HepG2 (cell line): ENCODE results near the gene MKRN1. TPM values are rescaled to one million over a fixed set of nuclear protein-coding genes. Genes with fewer than 3 reads are reported as not detected.

Experiments
- ARNT ChIP-seq: fragments of 450-650 bp; IDR thresholded peaks from 2 replicates; pipeline ENCODE4 v1.6.1; 2017
- DDIT3 ChIP-seq: sonication (generic); formaldehyde crosslinking; IDR thresholded peaks from 2 replicates; pipeline ENCODE4 v1.4.0; 2020; ENCODE audit warnings: mild to moderate bottlenecking, missing genetic modification reagents
- EEA1 ChIP-seq: sonication (generic); formaldehyde crosslinking; IDR thresholded peaks from 2 replicates; pipeline ENCODE4 v1.5.1; 2020; ENCODE audit warnings: mild to moderate bottlenecking, missing genetic modification reagents, borderline replicate concordance
- FOXA3 ChIP-seq: IDR thresholded peaks from 2 replicates; pipeline ENCODE4 v1.6.1; 2016; ENCODE audit warnings: missing genetic modification reagents, missing compliant biosample characterization
- GTF3A ChIP-seq: sonication (generic); formaldehyde crosslinking; conservative IDR thresholded peaks from 2 replicates; pipeline ENCODE4 v1.4.0; 2020; ENCODE audit warnings: mild to moderate bottlenecking, missing genetic modification reagents
- HNRNPUL1 ChIP-seq: fragments of 200-400 bp; formaldehyde crosslinking; IDR thresholded peaks from 2 replicates; pipeline ENCODE4 v1.6.1; 2017; ENCODE audit warnings: low read depth, mild to moderate bottlenecking, low read length, moderate library complexity
- KAT2B ChIP-seq: fragments of 150-350 bp; IDR thresholded peaks from 2 replicates; pipeline ENCODE4 v1.6.1; 2014; ENCODE audit warnings: low read depth, low read length, borderline replicate concordance
- MTA3 ChIP-seq: sonication (generic); formaldehyde crosslinking; IDR thresholded peaks from 2 replicates; pipeline ENCODE4 v1.4.0; 2020; ENCODE audit warnings: missing genetic modification reagents
- NCOR1 ChIP-seq: fragments of 200-600 bp; sonication (generic); IDR thresholded peaks from 2 replicates; pipeline ENCODE4 v1.7.0; 2017; ENCODE audit warnings: antibody characterized with exemption, low read length, borderline replicate concordance
- PAWR ChIP-seq: sonication (generic); formaldehyde crosslinking; IDR thresholded peaks from 2 replicates; pipeline ENCODE4 v1.4.0; 2020; ENCODE audit warnings: missing genetic modification reagents, mild to moderate bottlenecking, borderline replicate concordance
- RARG ChIP-seq: sonication (generic); formaldehyde crosslinking; IDR thresholded peaks from 2 replicates; pipeline ENCODE4 v1.4.0; 2020; ENCODE audit warnings: low read depth, mild to moderate bottlenecking, missing genetic modification reagents
- RCOR2 ChIP-seq: IDR thresholded peaks from 2 replicates; pipeline ENCODE4 v1.6.1; 2016; ENCODE audit warnings: missing biosample characterization, missing genetic modification reagents
- RFX5 ChIP-seq: IDR thresholded peaks from 2 replicates; pipeline ENCODE4 v1.6.1; 2011; ENCODE audit warnings: low read depth, low read length, improper control_type of control experiment
- SAP130 ChIP-seq: IDR thresholded peaks from 2 replicates; pipeline ENCODE4 v1.6.1; 2016; ENCODE audit warnings: low read depth
- SETDB1 ChIP-seq: sonication (generic); formaldehyde crosslinking; IDR thresholded peaks from 2 replicates; pipeline ENCODE4 v1.5.1; 2020; ENCODE audit warnings: missing genetic modification reagents, mild to moderate bottlenecking, borderline replicate concordance
- SOX13 ChIP-seq, 3 experiments: fragments of 450-650 bp in 1 of 3; sonication (generic) in 1 of 3; formaldehyde crosslinking in 1 of 3; IDR thresholded peaks in 2 of 3; conservative IDR thresholded peaks in 1 of 3; 2 replicates each; pipeline versions ENCODE4 v1.5.0 to v1.6.1; 2016 to 2020; ENCODE audit warnings: antibody characterized with exemption in 1 of 3, mild to moderate bottlenecking in 1 of 3, missing compliant biosample characterization in 1 of 3, missing genetic modification reagents in 1 of 3, moderate library complexity in 1 of 3
- SP5 ChIP-seq: IDR thresholded peaks from 2 replicates; pipeline ENCODE4 v1.6.1; 2016; ENCODE audit warnings: low read depth, borderline replicate concordance
- ZFP37 ChIP-seq: sonication (generic); formaldehyde crosslinking; IDR thresholded peaks from 2 replicates; pipeline ENCODE4 v1.4.0; 2020; ENCODE audit warnings: missing genetic modification reagents, borderline replicate concordance
- ZKSCAN5 ChIP-seq: sonication (generic); formaldehyde crosslinking; IDR thresholded peaks from 2 replicates; pipeline ENCODE4 v1.5.1; 2020; ENCODE audit warnings: mild to moderate bottlenecking, missing genetic modification reagents
- ZNF232 ChIP-seq: sonication (generic); formaldehyde crosslinking; IDR thresholded peaks from 2 replicates; pipeline ENCODE4 v1.4.0; 2020; ENCODE audit warnings: missing genetic modification reagents, borderline replicate concordance
- ZNF296 ChIP-seq: sonication (generic); formaldehyde crosslinking; conservative IDR thresholded peaks from 2 replicates; pipeline ENCODE4 v1.5.0; 2020; ENCODE audit warnings: mild to moderate bottlenecking, missing genetic modification reagents
- ZNF33B ChIP-seq: sonication (generic); formaldehyde crosslinking; IDR thresholded peaks from 2 replicates; pipeline ENCODE4 v1.5.1; 2020; ENCODE audit warnings: mild to moderate bottlenecking, missing genetic modification reagents
- ZNF350 ChIP-seq: sonication (generic); formaldehyde crosslinking; IDR thresholded peaks from 2 replicates; pipeline ENCODE4 v1.4.0; 2020; ENCODE audit warnings: mild to moderate bottlenecking, low read depth, missing genetic modification reagents, borderline replicate concordance
- ZNF501 ChIP-seq: sonication (generic); formaldehyde crosslinking; IDR thresholded peaks from 2 replicates; pipeline ENCODE4 v1.5.1; 2020; ENCODE audit warnings: mild to moderate bottlenecking, moderate library complexity, missing genetic modification reagents
- polyA plus RNA-seq, 8 experiments: library from polyadenylated mRNA; depleted of rRNA in 3 of 8; stranded (reverse) in 7 of 8; unstranded in 1 of 8; fragments of >200 nt; fragmentation: Illumina TruSeq in 4 of 8; extraction: Trizol in 4 of 8; gene quantifications; 2 replicates each; pipeline versions ENCODE4 v1.2.1 to v1.2.3, GENCODE V29; 2011 to 2016; ENCODE audit warnings: low read depth in 4 of 8, missing spikeins in 1 of 8, mixed read lengths in 1 of 8; ENCODE audit not compliant: insufficient read depth in 1 of 8
- total RNA-seq, 5 experiments: library from RNA; depleted of rRNA; stranded (reverse); fragments of >200 nt; fragmentation: Illumina TruSeq; extraction: Trizol; gene quantifications; 2 replicates each; pipeline ENCODE4 v1.2.3, GENCODE V29; 2016; ENCODE audit warnings: low read depth in 1 of 5
- TF ChIP-seq, protein P1 (sequence below): sonication (generic); formaldehyde crosslinking; conservative IDR thresholded peaks from 2 replicates; pipeline ENCODE4 v1.4.0; 2020; ENCODE audit warnings: missing genetic modification reagents
- TF ChIP-seq, protein P2 (sequence below): sonication (generic); formaldehyde crosslinking; IDR thresholded peaks from 2 replicates; pipeline ENCODE4 v1.9.0; 2021; ENCODE audit warnings: missing genetic modification reagents, borderline replicate concordance
- TF ChIP-seq, protein P3 (sequence below): sonication (generic); formaldehyde crosslinking; conservative IDR thresholded peaks from 2 replicates; pipeline ENCODE4 v1.8.1; 2023; ENCODE audit warnings: missing genetic modification reagents

Gene MKRN1
- total and polyA plus RNA-seq, 2 of the 13 experiments (the other 11 are each of a cell fraction or from before 2014, with no cell fraction given) = 28.5 to 32.8 TPM

GRCh38 chr7:140479062-140479738 is at the start of gene MKRN1 (continued):
- no peak for TF ChIP-seq DDIT3 (CRISPR knock-in tag)
- no peak for TF ChIP-seq SETDB1 (CRISPR knock-in tag)
- TF ChIP-seq HNRNPUL1 = no peak
- no peak for TF ChIP-seq SOX13 (IDR thresholded peaks at IDR 0.05)
- no peak for TF ChIP-seq SOX13 (CRISPR knock-in tag; conservative IDR thresholded peaks at IDR 0.05 in 1 of 2, IDR thresholded peaks at IDR 0.05 in 1 of 2)
- TF ChIP-seq EEA1 (CRISPR knock-in tag) = no peak
- TF ChIP-seq, protein P1, sequence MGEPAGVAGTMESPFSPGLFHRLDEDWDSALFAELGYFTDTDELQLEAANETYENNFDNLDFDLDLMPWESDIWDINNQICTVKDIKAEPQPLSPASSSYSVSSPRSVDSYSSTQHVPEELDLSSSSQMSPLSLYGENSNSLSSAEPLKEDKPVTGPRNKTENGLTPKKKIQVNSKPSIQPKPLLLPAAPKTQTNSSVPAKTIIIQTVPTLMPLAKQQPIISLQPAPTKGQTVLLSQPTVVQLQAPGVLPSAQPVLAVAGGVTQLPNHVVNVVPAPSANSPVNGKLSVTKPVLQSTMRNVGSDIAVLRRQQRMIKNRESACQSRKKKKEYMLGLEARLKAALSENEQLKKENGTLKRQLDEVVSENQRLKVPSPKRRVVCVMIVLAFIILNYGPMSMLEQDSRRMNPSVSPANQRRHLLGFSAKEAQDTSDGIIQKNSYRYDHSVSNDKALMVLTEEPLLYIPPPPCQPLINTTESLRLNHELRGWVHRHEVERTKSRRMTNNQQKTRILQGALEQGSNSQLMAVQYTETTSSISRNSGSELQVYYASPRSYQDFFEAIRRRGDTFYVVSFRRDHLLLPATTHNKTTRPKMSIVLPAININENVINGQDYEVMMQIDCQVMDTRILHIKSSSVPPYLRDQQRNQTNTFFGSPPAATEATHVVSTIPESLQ (CRISPR knock-in tag) = peak; percentile 49; the same call in 1 of the 2 replicates
- TF ChIP-seq ZKSCAN5 (CRISPR knock-in tag) = no peak
- TF ChIP-seq, protein P2, sequence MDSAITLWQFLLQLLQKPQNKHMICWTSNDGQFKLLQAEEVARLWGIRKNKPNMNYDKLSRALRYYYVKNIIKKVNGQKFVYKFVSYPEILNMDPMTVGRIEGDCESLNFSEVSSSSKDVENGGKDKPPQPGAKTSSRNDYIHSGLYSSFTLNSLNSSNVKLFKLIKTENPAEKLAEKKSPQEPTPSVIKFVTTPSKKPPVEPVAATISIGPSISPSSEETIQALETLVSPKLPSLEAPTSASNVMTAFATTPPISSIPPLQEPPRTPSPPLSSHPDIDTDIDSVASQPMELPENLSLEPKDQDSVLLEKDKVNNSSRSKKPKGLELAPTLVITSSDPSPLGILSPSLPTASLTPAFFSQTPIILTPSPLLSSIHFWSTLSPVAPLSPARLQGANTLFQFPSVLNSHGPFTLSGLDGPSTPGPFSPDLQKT (CRISPR knock-in tag) = no peak
- TF ChIP-seq ZNF232 (CRISPR knock-in tag) = no peak; the same call in 1 of the 2 replicates
- peak; percentile 88 for TF ChIP-seq SAP130 (CRISPR knock-in tag)
- peak; percentile 47; the same call in 1 of the 2 replicates for TF ChIP-seq ZNF501 (CRISPR knock-in tag)
- TF ChIP-seq FOXA3 = no peak; the same call in 1 of the 2 replicates
- no peak for TF ChIP-seq ZNF33B (CRISPR knock-in tag)
- TF ChIP-seq ZFP37 (CRISPR knock-in tag) = no peak
- peak; percentile 74 for TF ChIP-seq SP5
- TF ChIP-seq MTA3 = no peak
- no peak for TF ChIP-seq KAT2B
- TF ChIP-seq GTF3A = no peak
- no peak for TF ChIP-seq PAWR
- no peak for TF ChIP-seq ZNF296
- TF ChIP-seq NCOR1 = no peak
- no peak for TF ChIP-seq ARNT
- TF ChIP-seq RCOR2 (CRISPR knock-in tag) = no peak
- TF ChIP-seq ZNF350 (CRISPR knock-in tag) = peak; percentile 42; the same call in 1 of the 2 replicates
- no peak for TF ChIP-seq RFX5
- TF ChIP-seq, protein P3, sequence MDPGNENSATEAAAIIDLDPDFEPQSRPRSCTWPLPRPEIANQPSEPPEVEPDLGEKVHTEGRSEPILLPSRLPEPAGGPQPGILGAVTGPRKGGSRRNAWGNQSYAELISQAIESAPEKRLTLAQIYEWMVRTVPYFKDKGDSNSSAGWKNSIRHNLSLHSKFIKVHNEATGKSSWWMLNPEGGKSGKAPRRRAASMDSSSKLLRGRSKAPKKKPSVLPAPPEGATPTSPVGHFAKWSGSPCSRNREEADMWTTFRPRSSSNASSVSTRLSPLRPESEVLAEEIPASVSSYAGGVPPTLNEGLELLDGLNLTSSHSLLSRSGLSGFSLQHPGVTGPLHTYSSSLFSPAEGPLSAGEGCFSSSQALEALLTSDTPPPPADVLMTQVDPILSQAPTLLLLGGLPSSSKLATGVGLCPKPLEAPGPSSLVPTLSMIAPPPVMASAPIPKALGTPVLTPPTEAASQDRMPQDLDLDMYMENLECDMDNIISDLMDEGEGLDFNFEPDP (CRISPR knock-in tag) = no peak
- TF ChIP-seq RARG (CRISPR knock-in tag) = no peak
